ENCODE measurements around the gene CRISP3. TPM values are rescaled to one million over a fixed set of nuclear protein-coding genes. Genes with fewer than 3 reads are reported as not detected.

The CRISP3 gene
- total RNA-seq, 1 donor from 2014 or later: not detected

DNA sequence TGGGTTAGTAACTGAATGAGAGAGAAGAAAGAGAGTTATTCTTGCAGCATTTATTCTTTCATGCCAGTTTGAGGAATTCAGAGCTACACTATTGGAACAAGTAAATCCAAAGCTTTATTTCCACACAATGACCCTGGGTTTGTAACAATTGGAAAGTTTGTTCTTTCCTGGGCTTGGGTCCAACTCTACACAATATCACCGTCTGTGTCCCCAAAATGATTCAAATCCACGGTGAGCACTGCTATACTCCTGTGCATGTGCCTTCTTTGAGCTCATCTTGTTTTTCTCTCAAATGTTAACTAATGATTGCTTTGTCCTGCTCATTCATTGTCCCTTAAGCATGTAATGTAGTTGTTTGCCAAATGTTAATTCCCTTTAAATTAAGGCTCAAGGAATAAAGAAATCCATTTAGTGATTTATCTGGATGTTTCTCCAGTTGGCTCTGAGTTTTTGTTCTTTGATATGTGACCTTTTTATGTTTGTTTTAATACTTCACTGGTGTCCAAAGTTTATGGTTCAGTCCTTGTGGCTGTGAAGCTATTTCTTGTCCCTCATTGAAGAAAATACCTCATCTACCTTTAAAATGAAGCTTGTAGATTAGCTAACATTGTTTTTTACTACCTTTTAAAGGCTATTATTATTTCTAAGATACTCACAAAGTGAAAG lies 20.5 kb upstream of the CRISP3 start:
- H3K36me3 Mint-ChIP-seq (ENCODE audit: low read depth): no peaks in the 10 kb centered on the region
- no peaks in the 10 kb centered on the region for H3K4me1 Mint-ChIP-seq
- no peaks in the 10 kb centered on the region for H3K9me3 Mint-ChIP-seq
- H3K27ac Mint-ChIP-seq (ENCODE audit: unreplicated experiment): no peak overlapping the region
- H3K27me3 Mint-ChIP-seq (ENCODE audit: low read depth): peaks cover 2% of the 10 kb centered on the region
- TF ChIP-seq, protein P1, sequence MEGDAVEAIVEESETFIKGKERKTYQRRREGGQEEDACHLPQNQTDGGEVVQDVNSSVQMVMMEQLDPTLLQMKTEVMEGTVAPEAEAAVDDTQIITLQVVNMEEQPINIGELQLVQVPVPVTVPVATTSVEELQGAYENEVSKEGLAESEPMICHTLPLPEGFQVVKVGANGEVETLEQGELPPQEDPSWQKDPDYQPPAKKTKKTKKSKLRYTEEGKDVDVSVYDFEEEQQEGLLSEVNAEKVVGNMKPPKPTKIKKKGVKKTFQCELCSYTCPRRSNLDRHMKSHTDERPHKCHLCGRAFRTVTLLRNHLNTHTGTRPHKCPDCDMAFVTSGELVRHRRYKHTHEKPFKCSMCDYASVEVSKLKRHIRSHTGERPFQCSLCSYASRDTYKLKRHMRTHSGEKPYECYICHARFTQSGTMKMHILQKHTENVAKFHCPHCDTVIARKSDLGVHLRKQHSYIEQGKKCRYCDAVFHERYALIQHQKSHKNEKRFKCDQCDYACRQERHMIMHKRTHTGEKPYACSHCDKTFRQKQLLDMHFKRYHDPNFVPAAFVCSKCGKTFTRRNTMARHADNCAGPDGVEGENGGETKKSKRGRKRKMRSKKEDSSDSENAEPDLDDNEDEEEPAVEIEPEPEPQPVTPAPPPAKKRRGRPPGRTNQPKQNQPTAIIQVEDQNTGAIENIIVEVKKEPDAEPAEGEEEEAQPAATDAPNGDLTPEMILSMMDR (conservative IDR thresholded peaks at IDR 0.05): no peak
- no peak for DNase-seq (ENCODE audit: low read depth, low spot score)
- no peak overlapping the region for H3K4me3 Mint-ChIP-seq

DNA sequence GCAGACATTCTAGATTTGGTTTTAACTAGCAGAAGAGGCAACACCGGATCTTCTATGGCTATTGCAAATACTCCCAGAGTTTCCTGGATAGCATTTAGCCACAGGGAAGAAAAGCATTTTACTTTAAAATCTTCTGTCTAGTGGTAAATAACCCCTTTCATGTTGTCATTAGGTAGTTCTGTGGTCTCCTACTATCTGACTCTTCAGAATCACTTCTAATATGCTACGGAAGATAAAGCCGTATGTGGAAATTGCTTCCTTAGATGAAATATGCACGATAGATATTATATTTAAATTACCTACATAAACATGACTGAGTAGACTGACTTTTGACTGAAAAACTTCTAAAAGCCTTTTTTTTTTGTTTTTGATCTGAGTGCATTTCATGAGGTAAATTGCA lies 759 bp downstream of the CRISP3 start:
- peaks cover 2% of the 10 kb centered on the region for H3K27me3 Mint-ChIP-seq (ENCODE audit: low read depth)
- H3K27ac Mint-ChIP-seq (ENCODE audit: unreplicated experiment): no peak overlapping the region
- TF ChIP-seq, protein P1 (conservative IDR thresholded peaks at IDR 0.05): no peak
- no peaks in the 10 kb centered on the region for H3K36me3 Mint-ChIP-seq (ENCODE audit: low read depth)
- no peaks in the 10 kb centered on the region for H3K4me1 Mint-ChIP-seq
- no peaks in the 10 kb centered on the region for H3K9me3 Mint-ChIP-seq
- H3K4me3 Mint-ChIP-seq: no peak overlapping the region
- DNase-seq (ENCODE audit: low read depth, low spot score): no peak

- no peak for DNase-seq (ENCODE audit: low read depth, low spot score)
- Mint-ChIP-seq H3K27me3 (ENCODE audit: low read depth) (peaks cover 2% of the 10 kb centered on the region), H3K4me1 (no peaks in the 10 kb centered on the region), H3K27ac (ENCODE audit: unreplicated experiment) (no peak overlapping the region), H3K36me3 (ENCODE audit: low read depth) (no peaks in the 10 kb centered on the region), H3K9me3 (no peaks in the 10 kb centered on the region), H3K4me3 (no peak overlapping the region)
- TF ChIP-seq, protein P1 (conservative IDR thresholded peaks at IDR 0.05): no peak
These were observed 4.8 kb downstream of the CRISP3 start for GRCh38 chr6:49739423-49739822.

DNA sequence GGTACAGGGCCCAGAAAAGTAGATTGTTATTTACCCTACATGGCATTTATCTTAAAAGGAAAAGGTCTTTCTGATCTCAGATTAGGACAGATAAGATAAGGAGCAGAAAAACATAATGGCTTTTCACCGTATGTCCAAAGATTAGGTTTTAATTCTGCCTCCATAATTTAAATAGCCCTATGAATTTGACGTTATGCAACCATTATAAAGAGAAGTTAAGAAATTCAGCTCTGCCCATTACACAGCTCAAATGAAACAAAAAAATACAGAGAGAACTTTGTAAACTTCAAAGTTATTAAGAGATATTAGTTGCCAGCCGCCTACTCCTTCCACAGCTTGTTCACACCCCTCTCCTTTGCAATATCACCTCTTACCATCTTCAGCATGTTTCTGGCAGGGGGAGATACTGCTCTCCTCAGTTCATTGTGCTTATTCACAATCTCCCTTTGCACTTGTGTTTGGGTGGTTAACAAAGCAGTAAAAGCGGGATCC lies 8.1 kb downstream of the CRISP3 start:
- H3K4me3 Mint-ChIP-seq: no peak overlapping the region
- TF ChIP-seq, protein P1 (conservative IDR thresholded peaks at IDR 0.05): no peak
- peaks cover 2% of the 10 kb centered on the region for H3K27me3 Mint-ChIP-seq (ENCODE audit: low read depth)
- no peaks in the 10 kb centered on the region for H3K36me3 Mint-ChIP-seq (ENCODE audit: low read depth)
- H3K9me3 Mint-ChIP-seq: no peaks in the 10 kb centered on the region
- no peak overlapping the region for H3K27ac Mint-ChIP-seq (ENCODE audit: unreplicated experiment)
- no peak for DNase-seq (ENCODE audit: low read depth, low spot score)
- H3K4me1 Mint-ChIP-seq: no peaks in the 10 kb centered on the region

GRCh38 chr6:49733680-49734079 lies 10.5 kb downstream of the CRISP3 start:
- Mint-ChIP-seq H3K4me1 (no peaks in the 10 kb centered on the region), H3K4me3 (no peak overlapping the region), H3K36me3 (ENCODE audit: low read depth) (no peaks in the 10 kb centered on the region), H3K27ac (ENCODE audit: unreplicated experiment) (no peak overlapping the region), H3K27me3 (ENCODE audit: low read depth) (no peaks in the 10 kb centered on the region), H3K9me3 (no peaks in the 10 kb centered on the region)
- TF ChIP-seq, protein P1 (conservative IDR thresholded peaks at IDR 0.05): no peak
- no peak for DNase-seq (ENCODE audit: low read depth, low spot score)
